IgD-negative memory B cell (primary cell): Measurements from ENCODE around the gene ATP9B. TPM values are rescaled to one million over a fixed set of nuclear protein-coding genes. Genes with fewer than 3 reads are reported as not detected.
"Not testable (repeated sequence)": the region's sequence is repeated elsewhere in the genome, so short reads cannot be mapped to it uniquely, and the experiment has no call there.

Source experiments
- H3K27ac Mint-ChIP-seq, 3 donors: one replicate each; pipeline ENCODE4 v1.8.0; 2020 to 2022; ENCODE audit warnings: mild to moderate bottlenecking in 3 of 3, mixed read lengths in 3 of 3, moderate library complexity in 1 of 3
- H3K27me3 Mint-ChIP-seq: one replicate; pipeline ENCODE4 v1.8.0; 2021; ENCODE audit warnings: mixed read lengths
- H3K36me3 Mint-ChIP-seq: one replicate; pipeline ENCODE4 v1.8.0; 2020; ENCODE audit warnings: mild to moderate bottlenecking, mixed read lengths
- H3K4me1 Mint-ChIP-seq, 3 donors: one replicate each; pipeline ENCODE4 v1.8.0; 2020 to 2022; ENCODE audit warnings: mixed read lengths in 3 of 3, mild to moderate bottlenecking in 1 of 3
- H3K4me3 Mint-ChIP-seq, 4 donors: one replicate each; pipeline ENCODE4 v1.8.0; 2020 to 2022; ENCODE audit warnings: mild to moderate bottlenecking in 4 of 4, mixed read lengths in 4 of 4, moderate library complexity in 3 of 4
- H3K9me3 Mint-ChIP-seq, 3 donors: one replicate each; pipeline ENCODE4 v1.8.0; 2020 to 2021; ENCODE audit warnings: mixed read lengths in 3 of 3, mild to moderate bottlenecking in 1 of 3
- polyA plus RNA-seq: library from polyadenylated mRNA; unstranded; fragments of 300-500 nt; fragmentation: Illumina TruSeq; gene quantifications from one replicate; pipeline ENCODE4 v1.2.3, GENCODE V29; 2021

ATP9B gene
- polyA plus RNA-seq, 1 donor from 2014 or later: 17.6 TPM

- peak overlapping the region in 2 of 4 donors; percentile 36 to 84 for H3K4me3 Mint-ChIP-seq
Observed at GRCh38 chr18:79058007-79058406, 11.2 kb upstream of the ATP9B start.

DNA sequence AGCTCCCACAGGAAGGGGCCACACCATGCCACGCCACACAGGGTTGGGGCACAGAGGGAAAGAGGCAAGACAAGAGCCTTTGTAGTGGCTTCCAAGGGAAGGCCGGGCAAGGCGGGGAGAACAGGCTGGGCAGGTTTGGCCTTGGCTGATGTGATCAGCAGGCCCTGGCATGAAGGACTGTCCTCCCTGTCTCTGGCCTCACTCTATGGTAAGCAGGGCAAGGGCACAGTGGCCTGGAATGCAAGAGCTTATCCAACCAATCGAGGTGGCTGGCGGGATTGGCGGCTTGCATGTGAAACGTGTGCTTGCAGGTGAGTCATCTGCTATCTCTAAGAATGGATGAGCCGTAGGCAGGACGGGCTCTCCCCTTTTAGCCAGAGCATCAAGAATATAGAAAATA lies 6.4 kb upstream of the ATP9B start:
- peaks cover 2 to 21% (median 12%) of the 10 kb centered on the region in 3 donors for H3K9me3 Mint-ChIP-seq
- peaks cover 5 to 15% (median 10%) of the 10 kb centered on the region in 3 donors for H3K4me1 Mint-ChIP-seq
- H3K36me3 Mint-ChIP-seq: peaks cover 3% of the 10 kb centered on the region
- H3K27ac Mint-ChIP-seq: no peak overlapping the region
- no peak overlapping the region for H3K4me3 Mint-ChIP-seq
- H3K27me3 Mint-ChIP-seq: no peaks in the 10 kb centered on the region

More at GRCh38 chr18:79058007-79058406, 11.2 kb upstream of the ATP9B start:
- Mint-ChIP-seq H3K9me3 (peaks cover 0 to 2% (median 0%) of the 10 kb centered on the region in 3 donors), H3K4me1 (peaks cover 5 to 7% (median 6%) of the 10 kb centered on the region in 3 donors), H3K27ac (no peak overlapping the region), H3K36me3 (no peaks in the 10 kb centered on the region), H3K27me3 (peaks cover 3% of the 10 kb centered on the region)

- Mint-ChIP-seq H3K27ac (peak overlapping the region in 1 of 3 donors; percentile 27), H3K4me1 (peaks cover 0 to 16% (median 7%) of the 10 kb centered on the region in 3 donors), H3K9me3 (peaks cover 0 to 21% (median 12%) of the 10 kb centered on the region in 3 donors), H3K27me3 (no peaks in the 10 kb centered on the region), H3K4me3 (no peak overlapping the region), H3K36me3 (peaks cover 3% of the 10 kb centered on the region)
Observed at GRCh38 chr18:79064228-79064627, 5.0 kb upstream of the ATP9B start.

- Mint-ChIP-seq H3K36me3 (peaks cover 3% of the 10 kb centered on the region), H3K4me1 (peaks cover 6 to 25% (median 18%) of the 10 kb centered on the region in 3 donors), H3K4me3 (peak overlapping the region in 3 of 4 donors; percentile 31 to 87 (median 83)), H3K27ac (peak overlapping the region in 2 of 3 donors; percentile 6 to 96), H3K27me3 (no peaks in the 10 kb centered on the region), H3K9me3 (peaks cover 0 to 21% (median 12%) of the 10 kb centered on the region in 3 donors)
Observed at GRCh38 chr18:79065802-79066201, 3.4 kb upstream of the ATP9B start.

DNA sequence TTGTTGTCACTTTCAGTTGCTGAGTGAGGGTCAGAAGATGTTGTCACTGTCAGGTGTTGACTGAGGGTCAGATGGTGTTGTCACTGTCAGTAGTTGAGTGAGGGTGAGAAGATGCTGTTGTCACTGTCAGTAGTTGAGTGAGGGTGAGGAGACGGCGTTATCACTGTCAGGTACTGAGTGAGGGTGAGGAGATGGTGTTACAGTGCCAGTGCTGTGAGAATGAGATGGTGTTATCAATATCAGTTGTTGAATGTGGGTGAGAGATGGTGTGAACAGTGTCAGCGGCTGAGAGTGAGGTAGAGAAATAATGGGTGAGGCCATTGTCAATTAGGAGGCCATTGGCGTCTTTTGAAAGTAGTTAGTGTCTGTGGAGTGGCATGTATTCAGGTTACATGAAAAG lies 1.6 kb upstream of the ATP9B start:
- Mint-ChIP-seq H3K4me1 (peaks cover 10 to 30% (median 28%) of the 10 kb centered on the region in 3 donors), H3K4me3 (peak overlapping the region in 3 of 4 donors; percentile 19 to 94 (median 87)), H3K36me3 (peaks cover 3% of the 10 kb centered on the region), H3K27me3 (no peaks in the 10 kb centered on the region), H3K9me3 (peaks cover 0 to 21% (median 12%) of the 10 kb centered on the region in 3 donors), H3K27ac (peak overlapping the region; percentile 93 to 97 (median 96))

DNA sequence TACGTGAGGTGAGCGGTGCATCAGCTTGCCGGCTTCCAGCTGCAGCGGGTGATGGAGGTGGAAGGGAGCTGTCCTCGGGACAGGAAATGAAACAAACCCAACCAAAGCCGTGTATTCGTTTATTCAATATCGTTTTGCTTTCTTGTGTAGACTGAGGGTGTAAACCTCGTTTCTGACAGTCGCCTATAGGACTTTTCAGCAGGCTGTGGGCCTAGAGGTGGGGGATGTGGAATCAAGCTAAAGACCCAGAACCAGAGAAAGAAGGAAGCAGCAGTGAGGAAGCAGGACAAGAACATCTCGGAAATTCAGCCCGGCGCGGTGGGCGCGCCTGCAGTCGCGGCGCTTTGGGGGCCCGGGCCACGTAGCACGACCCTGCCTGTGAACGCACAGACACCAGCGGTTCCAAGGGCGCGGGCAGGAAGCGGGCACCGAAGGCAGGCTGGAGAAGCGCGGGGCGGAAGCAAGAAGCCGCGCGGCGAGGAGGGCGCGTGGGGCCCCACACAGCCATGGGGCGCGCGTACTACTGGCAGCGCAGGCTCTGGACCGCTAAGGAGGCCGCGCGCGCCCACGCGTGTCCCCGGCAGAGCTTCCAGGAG lies 755 bp upstream of the ATP9B start:
- Mint-ChIP-seq H3K27ac (peak overlapping the region; percentile 96 to 98 (median 97)), H3K4me3 (peak overlapping the region; percentile 87 to 94 (median 92)), H3K36me3 (peaks cover 3% of the 10 kb centered on the region), H3K27me3 (no peaks in the 10 kb centered on the region), H3K9me3 (peaks cover 0 to 21% (median 12%) of the 10 kb centered on the region in 3 donors), H3K4me1 (peaks cover 10 to 30% (median 28%) of the 10 kb centered on the region in 3 donors)

DNA sequence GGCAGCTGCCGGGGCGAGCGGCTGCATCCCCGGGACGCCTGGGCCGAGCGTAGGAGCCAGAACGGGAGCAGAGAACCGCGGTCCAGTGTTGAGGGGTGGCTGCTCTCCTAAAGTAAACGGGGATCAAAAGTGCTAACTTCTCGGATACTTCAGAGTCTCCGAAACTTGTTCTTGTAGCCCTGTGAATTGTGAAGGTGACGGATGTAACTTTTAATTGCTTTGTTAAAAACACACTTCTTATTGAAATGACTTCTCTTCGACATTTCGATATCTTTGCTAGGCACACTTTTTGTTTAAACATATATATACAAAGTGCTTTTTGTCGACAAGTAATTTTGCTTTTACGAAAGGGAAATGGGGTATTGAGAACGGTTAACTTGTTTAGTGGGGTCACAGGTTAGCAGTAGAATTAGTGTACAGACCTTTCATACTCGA lies 540 bp downstream of the ATP9B start:
- Mint-ChIP-seq H3K9me3 (peaks cover 0 to 21% (median 9%) of the 10 kb centered on the region in 3 donors), H3K4me3 (peak overlapping the region; percentile 80 to 93 (median 92)), H3K36me3 (peaks cover 8% of the 10 kb centered on the region), H3K27me3 (no peaks in the 10 kb centered on the region), H3K4me1 (peaks cover 20 to 35% (median 35%) of the 10 kb centered on the region in 3 donors), H3K27ac (peak overlapping the region; percentile 41 to 96 (median 96))

GRCh38 chr18:79070486-79070885 lies 1.3 kb downstream of the ATP9B start:
- H3K36me3 Mint-ChIP-seq: peaks cover 8% of the 10 kb centered on the region
- peak overlapping the region in 2 of 3 donors; percentile 76 to 96 for H3K27ac Mint-ChIP-seq
- no peaks in the 10 kb centered on the region for H3K27me3 Mint-ChIP-seq
- peaks cover 0 to 21% (median 9%) of the 10 kb centered on the region in 3 donors for H3K9me3 Mint-ChIP-seq
- peaks cover 22 to 37% (median 35%) of the 10 kb centered on the region in 3 donors for H3K4me1 Mint-ChIP-seq
- H3K4me3 Mint-ChIP-seq: peak overlapping the region; percentile 80 to 93 (median 92)

GRCh38 chr18:79071037-79071436 lies 1.8 kb downstream of the ATP9B start:
- peak overlapping the region in 1 of 3 donors; percentile 96 for H3K27ac Mint-ChIP-seq
- H3K9me3 Mint-ChIP-seq: peaks cover 0 to 16% (median 9%) of the 10 kb centered on the region in 3 donors
- peaks cover 6% of the 10 kb centered on the region for H3K36me3 Mint-ChIP-seq
- H3K4me1 Mint-ChIP-seq: peaks cover 22 to 38% (median 35%) of the 10 kb centered on the region in 3 donors
- no peaks in the 10 kb centered on the region for H3K27me3 Mint-ChIP-seq
- peak overlapping the region in 3 of 4 donors; percentile 46 to 93 (median 80) for H3K4me3 Mint-ChIP-seq

- Mint-ChIP-seq H3K4me1 (peaks cover 25 to 41% (median 40%) of the 10 kb centered on the region in 3 donors), H3K4me3 (peak overlapping the region in 3 of 4 donors; percentile 0 to 93 (median 80)), H3K36me3 (peaks cover 6% of the 10 kb centered on the region), H3K27me3 (no peaks in the 10 kb centered on the region), H3K27ac (peak overlapping the region in 2 of 3 donors; percentile 50 to 96), H3K9me3 (peaks cover 0 to 11% (median 6%) of the 10 kb centered on the region in 3 donors)
Observed at GRCh38 chr18:79071503-79072210, 2.5 kb downstream of the ATP9B start.

- not testable (repeated sequence) for H3K27ac Mint-ChIP-seq, H3K9me3 Mint-ChIP-seq, H3K4me3 Mint-ChIP-seq, H3K36me3 Mint-ChIP-seq, H3K27me3 Mint-ChIP-seq
- H3K4me1 Mint-ChIP-seq: peaks cover 31 to 41% (median 38%) of the 10 kb centered on the region in 3 donors
Observed at GRCh38 chr18:79072655-79073054, 3.5 kb downstream of the ATP9B start.

DNA sequence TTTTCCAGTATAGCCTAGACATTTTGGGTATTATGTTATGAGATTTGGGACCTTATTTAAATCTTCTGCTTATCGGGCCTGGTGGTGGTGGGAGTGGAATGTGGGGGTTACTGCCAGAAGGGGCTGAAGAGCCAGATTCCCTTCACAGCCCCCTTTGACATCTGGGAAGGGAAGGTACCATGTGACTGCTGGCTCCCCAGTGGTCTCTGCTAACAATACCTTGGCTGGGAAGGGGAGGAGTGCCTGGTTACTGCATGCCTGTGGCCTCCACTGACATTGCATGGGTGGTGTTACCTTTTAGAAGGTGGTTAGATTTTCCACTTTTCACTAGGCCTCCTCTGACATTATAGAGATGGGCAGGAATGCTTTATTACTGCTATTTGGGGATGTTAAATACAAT lies 8.0 kb downstream of the ATP9B start:
- Mint-ChIP-seq H3K27me3 (no peaks in the 10 kb centered on the region), H3K4me3 (peak overlapping the region in 1 of 4 donors; percentile 7), H3K27ac (no peak overlapping the region), H3K36me3 (peaks cover 25% of the 10 kb centered on the region), H3K9me3 (peaks cover 0 to 6% (median 1%) of the 10 kb centered on the region in 3 donors), H3K4me1 (peaks cover 20 to 35% (median 27%) of the 10 kb centered on the region in 3 donors)

GRCh38 chr18:79078791-79079190 lies 9.6 kb downstream of the ATP9B start:
- Mint-ChIP-seq H3K36me3 (peaks cover 27% of the 10 kb centered on the region), H3K4me1 (peaks cover 20 to 34% (median 24%) of the 10 kb centered on the region in 3 donors)
- H3K27ac Mint-ChIP-seq, H3K4me3 Mint-ChIP-seq, H3K9me3 Mint-ChIP-seq, H3K27me3 Mint-ChIP-seq: not testable (repeated sequence)

- peaks cover 15% of the 10 kb centered on the region for H3K36me3 Mint-ChIP-seq
- peak overlapping the region in 1 of 4 donors; percentile 9 for H3K4me3 Mint-ChIP-seq
- no peaks in the 10 kb centered on the region for H3K27me3 Mint-ChIP-seq
- H3K9me3 Mint-ChIP-seq: peaks cover 1 to 15% (median 4%) of the 10 kb centered on the region in 3 donors
- H3K27ac Mint-ChIP-seq: no peak overlapping the region
- peaks cover 11 to 36% (median 27%) of the 10 kb centered on the region in 3 donors for H3K4me1 Mint-ChIP-seq
Observed at GRCh38 chr18:79092874-79093273, 23.7 kb downstream of the ATP9B start.

- H3K4me1 Mint-ChIP-seq: peaks cover 11 to 36% (median 27%) of the 10 kb centered on the region in 3 donors
- peaks cover 19% of the 10 kb centered on the region for H3K36me3 Mint-ChIP-seq
- H3K27ac Mint-ChIP-seq: peak overlapping the region in 1 of 3 donors; percentile 14
- peaks cover 3 to 15% (median 4%) of the 10 kb centered on the region in 3 donors for H3K9me3 Mint-ChIP-seq
- H3K27me3 Mint-ChIP-seq: no peaks in the 10 kb centered on the region
- H3K4me3 Mint-ChIP-seq: no peak overlapping the region
Observed at GRCh38 chr18:79093986-79094385, 24.8 kb downstream of the ATP9B start.
